Skin of body (tissue), 3 donors: ENCODE data around the gene ZNF525. TPM values are rescaled to one million over a fixed set of nuclear protein-coding genes. Genes with fewer than 3 reads are reported as not detected.
"Not testable (repeated sequence)": the region's sequence is repeated elsewhere in the genome, so short reads cannot be mapped to it uniquely, and the experiment has no call there.

Experiments
- DNase-seq: peaks from one replicate; lab custom pipeline; 2025; lab: John Stamatoyannopoulos, UW
- small RNA-seq: library from RNA; depleted of rRNA; stranded (forward); fragments of <200 nt; gene quantifications from one replicate; pipeline ENCODE3, GENCODE V24; 2014; ENCODE audit warnings: low replicate concordance
- total RNA-seq: library from RNA; depleted of rRNA; stranded (reverse); fragments of >200 nt; gene quantifications from one replicate; pipeline ENCODE4 v1.2.3, GENCODE V29; 2014

ZNF525 gene
- total RNA-seq, 1 donor from 2014 or later, result 13.5 TPM

DNA sequence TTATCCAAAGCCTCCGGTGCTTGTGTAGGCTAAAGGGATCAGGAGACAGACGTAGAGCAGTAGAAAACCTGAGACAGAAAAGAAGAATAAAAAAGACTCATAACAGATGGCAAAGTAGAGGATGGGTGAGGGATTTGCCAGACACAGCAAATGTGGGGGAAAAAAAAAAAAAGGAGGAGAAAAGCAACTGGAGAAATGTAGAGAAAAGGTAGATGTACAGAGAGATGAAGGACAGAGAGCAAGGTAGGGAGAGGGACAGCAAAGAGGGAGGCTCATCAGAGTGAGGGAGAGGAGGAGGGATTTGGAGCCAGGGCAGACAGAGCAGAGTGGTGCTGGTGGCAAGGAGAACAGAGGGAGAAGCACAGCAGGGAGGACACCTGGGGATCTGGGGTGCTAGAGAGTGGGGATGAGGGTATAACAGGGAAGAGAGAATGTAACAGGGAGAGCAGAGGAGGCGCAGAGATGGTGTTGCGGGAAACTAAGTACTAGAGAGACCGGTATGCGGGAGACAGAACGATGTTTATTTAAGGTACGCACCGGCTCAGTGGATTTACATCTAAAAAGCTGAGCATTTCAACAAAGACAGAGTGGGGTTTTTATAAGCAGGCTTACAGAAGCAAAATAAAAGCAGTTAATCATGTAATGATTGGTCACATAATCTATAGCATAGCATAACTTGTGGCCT is 30.5 kb downstream of the ZNF525 start:
- not testable (repeated sequence) for DNase-seq

- no peak for DNase-seq
Measured at GRCh38 chr19:53396525-53396868, 31.0 kb downstream of the ZNF525 start.

GRCh38 chr19:53397918-53398317 is 32.4 kb downstream of the ZNF525 start:
- DNase-seq, result not testable (repeated sequence)

GRCh38 chr19:53409505-53410204 is 44.1 kb downstream of the ZNF525 start:
- DNase-seq, result no peak

DNA sequence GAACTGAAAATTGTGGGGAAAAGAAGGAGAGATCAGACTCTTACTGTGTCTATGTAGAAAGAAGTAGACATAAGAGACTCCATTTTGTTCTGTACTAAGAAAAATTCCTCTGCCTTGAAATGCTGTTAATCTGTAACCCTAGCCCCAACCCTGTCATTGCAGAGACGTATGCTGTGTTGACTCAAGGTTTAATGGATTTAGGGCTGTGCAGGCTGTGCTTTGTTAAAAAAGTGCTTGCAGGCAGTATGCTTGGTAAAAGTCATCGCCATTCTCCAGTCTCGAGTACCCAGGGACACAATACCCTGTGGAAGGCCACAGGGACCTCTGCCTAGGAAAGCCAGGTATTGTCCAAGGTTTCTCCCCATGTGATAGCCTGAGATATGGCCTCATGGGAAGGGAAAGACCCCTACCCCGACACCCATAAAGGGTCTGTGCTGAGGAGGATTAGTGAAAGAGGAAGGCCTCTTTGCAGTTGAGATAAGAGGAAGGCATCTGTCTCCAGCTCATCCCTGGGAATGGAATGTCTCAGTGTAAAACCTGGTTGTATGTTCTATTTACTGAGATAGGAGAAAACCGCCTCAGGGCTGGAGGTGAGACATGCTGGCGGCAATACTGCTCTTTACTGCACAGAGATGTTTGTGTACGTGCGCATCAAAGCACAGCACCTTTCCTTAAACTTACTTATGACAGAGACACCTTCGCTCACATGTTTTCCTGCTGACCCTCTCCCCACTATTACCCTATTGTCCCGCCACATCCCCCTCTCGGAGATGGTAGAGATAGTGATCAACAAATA is 55.2 kb downstream of the ZNF525 start:
- DNase-seq, result not testable (repeated sequence)

GRCh38 chr19:53422551-53422950 is 57.0 kb downstream of the ZNF525 start:
- DNase-seq, result no peak

DNA sequence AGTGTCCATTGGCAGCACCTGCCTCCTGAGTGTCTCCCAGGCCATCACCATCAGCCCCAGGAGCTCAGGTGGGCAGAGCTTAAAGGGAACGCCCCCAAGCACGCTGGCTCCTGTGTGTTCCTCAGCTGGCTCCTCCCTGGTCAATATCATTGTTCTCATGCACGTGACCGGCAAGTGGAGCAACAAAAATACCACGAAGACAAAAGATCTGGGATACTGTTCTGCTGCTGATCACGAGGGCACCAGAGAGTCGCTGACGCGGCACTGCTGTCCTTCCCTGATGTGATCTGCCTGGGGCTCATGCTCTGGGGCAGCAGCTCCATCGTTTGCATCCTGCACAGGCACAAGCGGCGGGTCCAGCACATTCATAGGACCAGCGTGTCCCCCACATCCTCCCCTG is 57.6 kb downstream of the ZNF525 start:
- not testable (repeated sequence) for DNase-seq

- DNase-seq, result not testable (repeated sequence)
Measured at GRCh38 chr19:53423680-53424079, 58.2 kb downstream of the ZNF525 start.

DNA sequence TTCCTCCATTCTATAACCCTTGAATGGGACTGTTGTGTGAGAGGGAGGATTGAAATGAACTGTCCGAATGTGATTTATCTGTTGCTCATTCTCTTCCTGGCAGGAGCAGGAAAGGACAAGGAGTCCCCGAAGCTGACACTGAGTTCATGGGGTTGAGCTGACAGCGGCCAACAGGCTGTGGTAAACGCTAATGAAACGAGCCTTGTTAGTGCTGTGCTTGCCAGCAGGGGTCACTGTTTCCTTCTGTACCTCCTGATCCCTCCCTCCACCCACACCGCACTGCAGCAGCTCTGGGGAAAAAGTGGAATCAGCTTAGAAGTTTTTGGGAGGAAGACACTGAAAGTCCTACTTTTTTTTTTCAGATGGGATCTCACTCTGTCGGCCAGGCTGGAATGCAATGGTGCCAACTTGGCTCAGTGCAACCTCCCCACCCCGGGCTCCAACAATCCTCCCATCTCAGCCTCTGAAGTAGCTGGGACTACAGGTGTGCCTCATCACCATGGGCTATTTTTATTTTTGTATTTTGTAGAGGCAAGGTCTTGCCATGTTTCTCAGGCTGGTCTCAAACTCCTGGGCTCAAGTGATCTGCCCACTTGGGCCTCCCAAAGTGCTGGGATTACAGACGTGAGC is 59.6 kb downstream of the ZNF525 start:
- DNase-seq, result peak; percentile 37

DNA sequence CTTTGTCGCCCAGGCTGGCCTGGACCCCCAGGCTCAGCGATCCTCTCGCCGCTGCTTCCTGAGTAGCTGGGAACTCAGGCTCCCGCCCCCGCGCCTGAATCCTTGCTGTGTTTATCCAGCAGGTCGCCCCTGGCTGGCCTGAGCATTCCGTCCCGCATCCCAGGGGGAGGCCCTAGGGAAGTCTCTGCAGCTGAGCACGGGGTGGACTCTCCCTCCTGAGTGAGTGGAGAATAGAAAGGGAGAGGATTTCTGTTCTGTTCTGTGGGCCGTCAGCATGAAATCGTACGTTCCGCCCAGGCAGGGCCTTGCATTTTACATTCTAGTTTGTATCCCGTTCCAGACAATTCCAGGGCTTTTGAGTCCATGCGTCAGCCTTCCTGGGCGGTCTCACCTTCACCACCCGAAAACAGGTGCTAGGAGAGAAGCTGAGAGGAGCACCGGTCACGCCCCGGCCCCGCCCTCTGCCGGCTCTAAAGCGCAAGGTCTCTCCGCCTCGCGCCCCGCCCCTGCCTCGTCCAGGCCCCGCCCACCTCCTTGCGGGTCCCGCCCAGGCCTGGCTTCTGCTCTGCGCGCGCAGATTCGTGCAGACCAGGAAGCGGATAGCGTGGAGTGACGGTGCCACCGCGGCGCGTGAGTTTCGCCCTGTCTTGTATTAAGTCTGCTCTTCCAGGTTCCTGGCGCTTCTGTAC is 66.0 kb downstream of the ZNF525 start, which contains the start of gene ZNF761:
ZNF761 (plus strand) TSS at position 586 of the 689 bp plus-strand sequence. CDS start 15,285 bp downstream, outside the sequence.
- DNase-seq, result peak; percentile 77

DNA sequence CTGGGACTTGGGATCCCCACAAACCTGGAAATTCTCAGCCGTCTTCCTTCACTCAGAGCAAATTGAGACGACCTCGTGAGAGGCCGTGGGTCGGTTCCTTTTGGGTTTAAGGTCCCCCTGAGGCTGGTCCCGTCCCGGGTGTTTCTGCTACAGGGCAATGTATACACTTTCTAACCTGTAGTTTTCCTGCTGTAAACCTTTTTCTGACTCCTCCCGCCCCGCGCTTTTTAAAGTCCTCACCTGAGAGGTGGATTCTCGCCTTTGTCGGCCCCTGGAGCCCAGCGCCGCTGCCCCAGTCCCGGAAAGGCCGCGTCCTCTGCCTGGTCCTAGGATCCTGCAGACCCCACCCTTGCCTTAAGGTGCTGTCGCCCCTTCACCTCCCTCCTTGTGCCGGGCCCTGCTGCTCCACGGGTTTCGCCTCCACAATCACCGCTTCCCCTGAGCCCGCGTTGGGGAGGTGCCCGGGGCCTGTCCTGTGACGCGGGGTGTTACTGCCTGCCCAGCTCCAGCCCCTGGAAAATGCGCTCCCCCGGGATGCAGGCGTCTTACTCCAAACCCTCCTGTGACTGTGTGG is 66.7 kb downstream of the ZNF525 start:
- DNase-seq, result no peak

Small RNAs within 50 kb of the gene (small RNA-seq; reads per million reads assigned to genes)
- not detected for gene RPL39P36

Other genes starting within 250 kb of the ZNF525 start
- gene ZNF415, start 232.8 kb upstream of the ZNF525 start, total RNA-seq, result 12.5 TPM
- gene ZNF347, start 206.7 kb upstream of the ZNF525 start, total RNA-seq, result 10.9 TPM
- gene ZNF665, start 172.3 kb upstream of the ZNF525 start, total RNA-seq, result 3.1 TPM
- 27.5 TPM for gene ZNF677, start 110.8 kb upstream of the ZNF525 start, total RNA-seq
- not detected for gene VN1R2, start 107.4 kb upstream of the ZNF525 start, total RNA-seq
- gene VN1R4, start 98.0 kb upstream of the ZNF525 start, total RNA-seq, result not detected
- gene ZNF845, start 32.0 kb upstream of the ZNF525 start, total RNA-seq, result 8.2 TPM
- 12.2 TPM for gene ZNF765, start 29.4 kb downstream of the ZNF525 start, total RNA-seq
- gene ZNF761, start 66.3 kb downstream of the ZNF525 start, total RNA-seq, result 8.2 TPM
- gene ZNF813, start 102.0 kb downstream of the ZNF525 start, total RNA-seq, result 4.4 TPM
- 22.6 TPM for gene ZNF331, start 172.4 kb downstream of the ZNF525 start, total RNA-seq